ENCODE data around the gene STARD10. TPM values are rescaled to one million over a fixed set of nuclear protein-coding genes. Genes with fewer than 3 reads are reported as not detected.

STARD10 gene
- total and polyA plus RNA-seq, 2 donors (not counting 3 experiments of a cell fraction or from before 2014, with no cell fraction given), result 16.1 to 22.5 TPM

GRCh38 chr11:72775288-72776110, 18.3 kb downstream of the STARD10 start:
- Histone ChIP-seq H4K20me1 (replicated peaks; ENCODE audit: control insufficient read depth, extremely low read depth, insufficient read depth, low read length) (no peaks in the 10 kb centered on the region), H3K4me1 (ENCODE audit: control insufficient read depth, extremely low read depth, insufficient read depth, low read length) (peaks cover 3% of the 10 kb centered on the region), H3K27me3 (ENCODE audit: control insufficient read depth in 2 of 2, insufficient read depth in 2 of 2, low read length in 2 of 2) (no peaks in the 10 kb centered on the region), H3K4me3 (replicated peaks in 1 of 3; ENCODE audit: insufficient read depth in 1 of 3, low read depth in 1 of 3, low read length in 3 of 3) (no peak overlapping the region), H2AFZ (ENCODE audit: low read depth, low read length) (no peak overlapping the region), H3K36me3 (ENCODE audit: control insufficient read depth in 2 of 2, extremely low read depth in 1 of 2, insufficient read depth in 2 of 2, low read length in 2 of 2) (no peaks in the 10 kb centered on the region), H3K9me3 (replicated peaks; ENCODE audit: control insufficient read depth, insufficient read depth, low read length) (no peaks in the 10 kb centered on the region), H3K27ac (ENCODE audit: insufficient read depth, low read depth, low read length) (no peak overlapping the region), H3K9me1 (replicated peaks; ENCODE audit: control insufficient read depth, extremely low read depth, insufficient read depth, low read length) (no peaks in the 10 kb centered on the region), H3K9ac (replicated peaks; ENCODE audit: extremely low read depth, insufficient read depth, low read length) (no peak overlapping the region), H3K79me2 (ENCODE audit: control insufficient read depth, insufficient read depth, low read length) (no peaks in the 10 kb centered on the region), H3K4me2 (ENCODE audit: insufficient read depth, low read length) (no peak overlapping the region)
- dilution Hi-C loops (cut with MboI; ENCODE audit: extremely low pct_ligation_motif_present, low sequenced_read_pairs) (no loop called here), intact Hi-C loops (cut with micrococcal nuclease) (no loop called here)
- POLR2A ChIA-PET, result no interaction called here
- CTCF ChIA-PET, result interaction anchor here (1.0 to 3.7 kb wide), 4 partner anchors 10 to 50 kb away, joined by 3 to 15 read pairs (median 6); partner anchors contain the start of gene STARD10
- DNase-seq (ENCODE audit: low read depth, low spot score), result no peak
- no TSS peak for BruUV-seq (replicated peaks)
- FAIRE-seq, result no peak
- TF ChIP-seq CTCF (IDR thresholded peaks at IDR 0.05; ENCODE audit: extremely low read depth in 1 of 2, insufficient read depth in 1 of 2, low read depth in 1 of 2, low read length in 2 of 2) (no peak), MAX (IDR thresholded peaks at IDR 0.05; ENCODE audit: insufficient read depth, insufficient read length) (no peak), MYC (IDR thresholded peaks at IDR 0.05; ENCODE audit: low read depth, low read length) (no peak), POLR2AphosphoS5 (IDR thresholded peaks at IDR 0.05; ENCODE audit: insufficient read depth, low read depth, low read length) (no peak), FOS (IDR thresholded peaks at IDR 0.05; ENCODE audit: borderline replicate concordance, insufficient read depth, low read length) (no peak), POLR2A (IDR thresholded peaks at IDR 0.05; ENCODE audit: low read depth, low read length) (no peak)
